HG02885 (cell line): ENCODE measurements around the gene LYRM4.
A peak's percentile ranks its signal among the peaks of the same experiment; 100 is the strongest.

ENCODE experiments used
- ATAC-seq: cut with Tn5 transposase; IDR thresholded peaks from one replicate; pipeline ENCODE4 v1.9.1; 2021; ENCODE audit warnings: mild to moderate bottlenecking; ENCODE audit not compliant: unreplicated experiment, poor library complexity

The LYRM4 gene

DNA sequence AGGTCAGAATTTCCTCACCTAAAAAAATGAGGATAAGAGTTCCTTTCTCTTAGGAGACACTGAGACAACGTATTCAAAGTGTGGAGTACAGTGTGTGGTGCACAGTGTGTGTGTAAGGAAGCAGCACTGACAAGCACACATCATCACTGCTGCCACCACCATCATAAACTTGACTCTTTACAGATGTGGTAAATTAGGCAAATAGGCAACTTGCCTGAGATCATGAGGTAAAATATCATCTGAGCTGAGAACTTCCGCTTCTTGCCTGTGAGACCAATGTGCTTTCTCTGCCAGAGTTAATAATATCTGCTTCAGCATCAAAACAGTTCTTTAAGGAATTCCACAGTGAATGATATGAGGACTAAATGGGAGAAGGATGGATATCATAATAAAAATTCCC, 52.7 kb downstream of the LYRM4 start:
- no peak for ATAC-seq

GRCh38 chr6:5206920-5207561, 53.7 kb downstream of the LYRM4 start:
- no peak for ATAC-seq

DNA sequence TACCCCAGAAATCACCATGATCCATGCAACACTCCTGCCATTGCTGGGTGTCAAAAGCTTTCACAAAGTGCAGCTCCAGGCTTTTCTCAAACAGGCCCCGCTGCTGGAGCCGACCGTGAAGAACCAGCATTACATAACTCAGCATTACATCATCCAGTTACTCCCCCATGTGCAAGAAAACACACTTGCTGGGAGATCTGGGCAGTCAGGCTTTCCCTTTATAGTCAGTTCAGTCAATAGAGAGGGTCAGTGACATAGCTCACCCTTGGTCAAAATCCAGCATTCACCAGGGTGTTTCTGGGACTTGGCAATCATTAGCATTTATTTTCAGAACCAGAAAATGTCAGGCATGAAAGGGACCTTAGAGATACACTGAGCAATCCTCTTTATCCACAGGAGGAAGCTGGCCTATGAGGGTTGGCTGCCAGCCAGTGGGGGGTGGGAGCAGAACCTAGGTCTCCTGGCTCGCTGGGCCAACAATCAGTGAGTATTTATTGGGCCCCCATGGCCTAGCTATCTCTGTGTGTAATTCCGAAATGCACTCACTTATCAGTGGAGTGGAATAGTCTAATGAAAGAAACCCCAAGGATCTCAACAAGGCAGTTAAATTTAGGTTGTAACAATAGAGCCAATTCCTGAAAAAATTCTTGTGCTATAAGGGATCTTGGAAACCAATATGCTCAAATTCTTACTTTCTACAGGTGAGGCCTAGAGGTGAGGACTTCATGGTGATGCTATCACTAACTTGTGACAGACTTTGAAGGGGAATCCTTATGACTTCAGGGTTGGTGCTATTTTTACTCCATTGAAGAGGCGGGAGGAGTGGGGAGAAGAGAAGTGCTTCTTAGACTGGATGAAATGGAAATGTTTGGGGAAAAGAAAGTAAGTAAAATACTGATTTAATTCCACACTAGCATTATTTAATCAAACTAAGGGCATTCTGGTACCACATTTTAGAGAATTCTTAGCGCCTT, 54.6 kb downstream of the LYRM4 start:
- no peak for ATAC-seq

DNA sequence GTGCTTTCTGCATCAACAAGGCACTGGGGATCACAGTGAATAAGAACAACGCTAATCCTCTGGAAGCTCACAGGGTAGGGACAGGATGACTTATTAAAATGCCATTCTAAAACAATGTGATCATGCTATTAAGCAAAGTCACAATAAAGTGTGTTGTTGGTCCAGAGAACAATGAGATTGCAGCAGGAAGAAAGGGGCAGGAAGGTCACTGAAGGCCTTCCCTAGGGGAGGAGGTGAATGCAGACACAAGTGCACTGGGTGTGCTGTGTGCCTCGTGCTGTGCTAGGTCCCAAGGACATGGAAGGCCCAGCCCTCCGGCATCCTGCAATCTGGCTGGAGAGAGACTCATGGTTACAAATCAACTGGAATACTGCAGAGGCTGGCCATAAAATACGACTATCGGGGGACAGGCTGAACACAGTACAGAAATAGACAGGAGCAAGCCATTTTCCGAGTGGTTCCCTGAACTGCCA, 55.7 kb downstream of the LYRM4 start:
- ATAC-seq, result no peak

GRCh38 chr6:5204376-5204775, 56.4 kb downstream of the LYRM4 start:
- no peak for ATAC-seq

GRCh38 chr6:5203546-5203945, 57.2 kb downstream of the LYRM4 start:
- no peak for ATAC-seq

- no peak for ATAC-seq
Measured at GRCh38 chr6:5202941-5203340, 57.8 kb downstream of the LYRM4 start.

DNA sequence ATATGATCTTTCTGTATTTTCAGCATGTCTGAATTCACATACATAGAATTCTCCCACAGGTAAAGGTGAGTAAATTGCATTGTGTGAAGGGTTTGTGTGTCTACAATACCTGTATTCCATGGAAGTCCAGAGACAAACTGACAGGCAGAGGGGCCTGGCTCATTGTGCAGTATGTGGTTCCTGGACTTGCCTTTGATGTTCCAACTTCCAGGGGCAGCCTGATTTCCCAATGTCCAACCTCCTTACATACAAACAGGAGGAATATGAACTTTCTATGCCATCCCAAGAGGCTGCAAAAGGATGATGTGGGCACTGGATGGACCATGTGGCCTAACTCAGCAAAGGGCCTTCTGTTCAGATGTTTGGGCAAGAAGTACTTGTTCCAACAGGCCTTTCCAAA, 58.5 kb downstream of the LYRM4 start:
- no peak for ATAC-seq

GRCh38 chr6:5201271-5201670, 59.5 kb downstream of the LYRM4 start:
- no peak for ATAC-seq

- no peak for ATAC-seq
Measured at GRCh38 chr6:5199702-5200101, 61.0 kb downstream of the LYRM4 start.

DNA sequence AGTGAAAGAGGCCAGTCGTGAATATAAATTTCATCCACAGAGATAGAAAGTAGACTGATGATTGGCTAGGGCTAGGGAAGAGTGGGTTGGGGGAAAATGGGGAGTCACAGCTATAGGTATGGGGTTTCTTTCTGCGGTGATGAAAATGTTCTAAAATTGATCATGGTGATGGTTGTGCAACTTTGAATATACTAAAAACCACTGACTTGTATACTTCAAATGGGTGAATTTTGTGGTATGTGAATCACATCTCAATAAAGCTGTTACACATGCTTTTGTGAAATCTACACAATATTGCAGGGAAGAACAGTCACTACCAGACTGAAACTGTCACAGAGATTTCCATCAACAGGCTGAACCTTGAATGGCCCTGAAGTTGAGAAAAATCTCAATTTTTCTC, 61.5 kb downstream of the LYRM4 start:
- ATAC-seq, result no peak

DNA sequence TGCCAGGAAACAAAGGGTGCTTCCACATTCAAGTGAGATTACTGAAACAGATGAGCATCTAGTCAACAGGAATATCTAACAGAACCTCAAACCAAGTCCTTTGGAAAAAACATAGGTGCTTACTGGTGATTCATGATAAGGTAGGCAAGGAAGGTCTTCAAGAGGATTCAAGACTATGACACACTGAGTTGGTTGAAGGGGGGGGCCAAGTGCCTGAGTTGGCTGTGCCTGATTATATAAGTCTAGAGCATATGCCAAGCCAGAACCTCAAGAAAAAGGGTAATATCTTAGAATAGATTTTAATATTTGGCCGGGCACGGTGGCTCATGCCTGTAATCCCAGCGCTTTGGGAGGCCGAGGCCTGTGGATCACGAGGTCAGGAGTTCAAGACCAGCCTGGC, 63.7 kb downstream of the LYRM4 start:
- no peak for ATAC-seq

DNA sequence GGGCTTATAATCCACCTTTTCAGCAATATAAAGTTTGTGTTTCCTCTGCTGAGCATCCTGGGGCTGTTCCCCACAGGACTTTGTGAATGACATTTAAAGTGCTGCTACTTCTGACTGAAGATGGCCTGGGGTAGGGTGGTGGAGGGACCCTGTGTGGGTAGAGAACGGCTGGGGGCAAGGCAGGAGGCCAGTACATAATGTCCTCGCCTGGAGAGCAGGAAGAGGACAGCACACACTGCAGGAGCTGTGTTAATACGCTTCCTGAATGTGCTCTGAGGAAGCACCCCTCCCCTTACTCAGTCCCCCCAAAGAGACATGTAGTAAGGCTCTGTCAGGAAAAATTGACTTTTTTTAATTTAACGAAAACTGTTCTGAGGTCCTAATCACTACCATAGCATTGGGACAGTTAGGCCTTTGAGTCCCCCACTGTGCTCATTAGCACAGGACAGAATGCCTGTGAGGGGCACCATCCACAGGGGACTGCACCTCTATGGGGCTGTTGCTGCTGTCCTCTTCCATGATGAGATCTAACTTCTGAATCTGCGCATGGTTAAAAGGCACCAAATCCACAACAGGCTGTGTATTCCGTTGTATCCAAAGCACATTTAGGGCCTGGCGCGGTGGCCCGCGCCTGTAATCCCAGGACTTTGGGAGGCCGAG, 68.5 kb downstream of the LYRM4 start:
- ATAC-seq, result no peak

GRCh38 chr6:5191722-5192121, 69.0 kb downstream of the LYRM4 start:
- no peak for ATAC-seq

- peak; percentile 54 for ATAC-seq
Measured at GRCh38 chr6:5191222-5191621, 69.5 kb downstream of the LYRM4 start.

GRCh38 chr6:5190507-5190906, 70.2 kb downstream of the LYRM4 start:
- no peak for ATAC-seq

DNA sequence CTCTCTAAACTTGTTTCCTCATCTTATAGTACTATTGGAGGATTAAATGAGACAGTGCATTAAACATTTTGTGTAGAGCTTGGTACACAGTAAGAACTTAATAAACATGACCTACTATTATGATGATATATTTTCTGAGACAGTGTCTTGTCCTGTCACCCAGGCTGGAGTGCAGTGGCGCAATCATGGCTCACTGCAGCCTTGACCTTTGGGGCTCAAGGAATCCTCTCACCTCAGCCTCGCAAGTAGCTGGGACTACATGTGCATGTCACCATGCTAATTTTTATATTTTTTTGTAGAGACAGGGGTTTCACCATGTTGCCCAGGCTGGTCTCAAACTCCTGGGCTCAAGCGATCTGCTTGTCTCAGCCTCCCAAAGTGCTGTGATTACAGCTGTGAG, 72.1 kb downstream of the LYRM4 start:
- no peak for ATAC-seq

- ATAC-seq, result no peak
Measured at GRCh38 chr6:5184878-5185277, 75.9 kb downstream of the LYRM4 start.

- ATAC-seq, result no peak
Measured at GRCh38 chr6:5184218-5184617, 76.5 kb downstream of the LYRM4 start.

GRCh38 chr6:5181510-5182317, 79.0 kb downstream of the LYRM4 start:
- no peak for ATAC-seq
